T47D (cell line): ENCODE measurements around the gene SBNO1.
"Not testable (repeated sequence)": the region's sequence is repeated elsewhere in the genome, so short reads cannot be mapped to it uniquely, and the experiment has no call there.

ENCODE experiments used
- DNase-seq, 2 experiments: peaks; one replicate each; pipeline versions ENCODE4 v3.0.0 to v3.0.0-alpha.2; 2011 to 2012; ENCODE audit warnings: low read depth in 1 of 2, low spot score in 1 of 2
- JUND ChIP-seq: IDR thresholded peaks from 2 replicates; pipeline ENCODE4 v1.6.1; 2012; ENCODE audit warnings: low read depth
- in situ Hi-C: cut with HindIII; loops from 2 replicates; pipeline ENCODE4 v1.10.0; 2016; ENCODE audit warnings: low sequenced_read_pairs, low pct_unique_long_range_greater_than_20kb

SBNO1 gene

DNA sequence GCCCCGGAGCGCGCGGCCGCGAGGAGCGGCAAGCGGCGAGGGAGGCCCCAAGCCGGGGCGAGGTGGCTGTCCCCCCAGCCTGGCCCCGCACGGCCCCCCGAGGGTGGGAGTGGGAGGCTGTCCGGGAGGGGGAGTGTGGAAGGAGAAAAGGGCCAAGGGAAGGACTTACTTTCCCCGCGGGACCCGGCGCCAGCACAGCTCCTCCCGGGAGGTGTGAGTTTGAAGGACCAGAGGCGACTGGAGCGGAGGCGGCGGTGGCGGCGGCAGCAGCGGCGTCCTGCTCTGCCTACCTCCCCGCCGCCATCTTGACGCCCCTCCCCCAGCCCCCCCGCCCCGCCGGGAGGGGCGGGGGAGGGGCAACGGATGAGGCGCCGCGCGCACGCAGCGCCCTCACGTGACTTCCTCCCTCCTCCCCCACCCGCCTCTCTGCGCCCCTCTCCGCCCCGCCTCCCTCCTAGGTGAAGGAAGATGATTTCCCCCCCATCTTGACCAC is at the start of gene SBNO1:
TSS of gene SBNO1 (minus strand) at position 316 of the 493 bp plus-strand sequence. CDS start 14,406 bp downstream, outside the sequence.
- in situ Hi-C loops: no loop called here
- DNase-seq: peak; percentile 78 to 95
- TF ChIP-seq JUND: no peak

DNA sequence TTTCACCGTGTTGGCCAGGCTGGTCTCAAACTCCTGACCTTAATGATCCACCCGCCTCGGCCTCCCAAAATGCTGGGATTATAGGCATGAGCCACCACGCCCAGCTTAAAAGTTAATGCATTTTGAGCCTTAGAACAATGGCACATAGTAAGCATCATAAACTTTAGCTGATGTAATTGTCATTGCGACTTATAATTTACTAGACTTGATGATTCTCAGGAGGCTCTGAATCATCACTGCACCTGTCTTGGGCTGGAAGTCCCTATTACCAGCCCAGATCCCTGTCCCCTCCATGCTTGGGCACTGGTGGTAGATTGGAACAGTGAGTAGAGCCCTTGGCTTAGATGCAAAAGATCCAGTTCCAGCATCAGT is 45.4 kb upstream of the SBNO1 start:
- no peak for DNase-seq
- 0 out of 2 replicates have a peak, but pooled peaks have one; percentile 1 for TF ChIP-seq JUND
- in situ Hi-C loops: no loop called here

DNA sequence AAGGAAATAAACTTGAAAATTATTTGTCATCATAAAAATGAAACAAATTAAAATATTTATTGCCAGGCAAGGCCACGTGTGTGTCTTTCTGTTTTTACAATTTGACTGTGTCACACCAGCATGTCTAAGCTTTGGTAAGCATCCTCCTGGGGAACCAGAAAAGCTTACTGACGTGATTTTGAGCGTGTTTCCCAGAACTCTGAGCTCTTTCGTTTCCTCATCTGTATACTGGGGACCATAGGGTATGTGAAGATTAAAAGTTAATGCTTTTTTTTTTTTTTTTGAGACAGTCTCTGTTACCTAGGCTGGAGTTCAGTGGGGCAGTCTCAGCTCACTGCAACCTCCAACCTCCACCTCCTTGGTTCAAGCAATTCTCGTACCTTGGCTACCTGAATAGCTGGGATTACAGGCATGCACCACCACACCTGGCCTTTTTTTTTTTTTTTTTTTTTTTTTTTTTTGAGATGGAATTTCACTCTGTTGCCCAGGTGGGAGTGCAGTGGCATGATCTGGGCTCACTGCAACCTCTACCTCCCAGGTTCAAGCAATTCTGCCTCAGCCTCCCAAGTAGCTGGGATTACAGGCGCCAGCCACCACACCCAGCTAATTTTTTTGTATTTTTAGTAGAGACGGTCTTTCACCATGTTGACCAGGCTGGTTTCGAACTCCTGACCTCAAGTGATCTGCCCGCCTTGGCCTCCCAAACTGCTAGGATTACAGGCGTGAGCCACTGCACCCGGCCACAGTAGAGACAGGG is 44.8 kb upstream of the SBNO1 start:
- in situ Hi-C loops, DNase-seq: not testable (repeated sequence)

DNA sequence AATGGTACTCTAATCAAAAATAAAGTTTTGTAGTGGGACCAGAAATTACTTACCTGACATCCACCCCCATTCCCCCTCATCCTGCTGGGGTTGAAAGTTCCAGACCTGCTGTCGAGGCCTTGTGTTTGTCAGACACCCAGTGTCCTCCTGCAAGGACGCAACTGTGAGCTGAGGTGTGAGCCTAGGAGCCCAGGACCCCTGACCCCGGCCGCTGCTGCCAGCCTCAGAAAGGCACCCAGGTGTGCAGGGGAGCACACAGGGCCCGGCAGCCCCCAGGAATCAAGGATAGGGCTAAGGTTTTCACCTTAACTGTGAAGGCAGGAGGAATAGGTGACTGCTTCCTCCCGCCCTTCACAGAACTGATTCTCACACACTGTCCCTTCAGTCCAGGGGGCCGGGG is 44.0 kb upstream of the SBNO1 start:
- in situ Hi-C loops, DNase-seq: not testable (repeated sequence)

DNA sequence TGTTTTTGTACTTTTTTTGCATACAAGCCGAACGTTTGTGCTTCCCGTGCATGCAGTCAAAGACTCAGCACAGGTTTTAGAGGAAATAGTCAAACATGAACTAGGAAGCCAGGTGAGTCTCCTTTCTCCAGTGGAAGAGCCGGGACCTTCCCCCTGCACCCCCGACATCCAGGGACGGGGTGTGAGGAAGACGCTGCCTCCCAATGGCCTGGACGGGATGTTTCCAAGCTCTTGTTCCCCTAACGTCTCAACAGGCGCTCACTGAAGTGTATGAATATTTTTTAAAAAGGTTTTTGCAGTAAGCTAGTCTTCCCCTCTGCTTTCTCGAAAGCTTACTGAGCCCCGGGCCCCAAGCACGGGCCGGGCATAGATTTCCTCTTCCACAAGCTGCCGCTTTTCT is 43.3 kb upstream of the SBNO1 start:
- in situ Hi-C loops, DNase-seq: not testable (repeated sequence)

DNA sequence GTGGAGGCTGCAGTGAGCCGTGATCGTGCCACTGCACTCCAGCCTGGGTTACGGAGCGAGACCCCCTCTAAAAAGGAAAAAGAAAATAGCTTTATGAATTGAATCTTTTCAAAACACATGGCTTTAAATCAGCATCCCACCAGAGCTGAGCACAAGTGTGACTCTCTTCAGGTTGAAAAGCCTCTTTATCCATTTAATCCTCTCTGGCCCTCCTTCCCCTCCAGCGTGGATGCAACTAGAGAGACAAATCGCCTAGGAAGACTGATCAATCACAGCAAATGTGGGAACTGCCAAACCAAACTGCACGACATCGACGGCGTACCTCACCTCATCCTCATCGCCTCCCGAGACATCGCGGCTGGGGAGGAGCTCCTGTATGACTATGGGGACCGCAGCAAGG is 42.6 kb upstream of the SBNO1 start:
- DNase-seq, in situ Hi-C loops: not testable (repeated sequence)

DNA sequence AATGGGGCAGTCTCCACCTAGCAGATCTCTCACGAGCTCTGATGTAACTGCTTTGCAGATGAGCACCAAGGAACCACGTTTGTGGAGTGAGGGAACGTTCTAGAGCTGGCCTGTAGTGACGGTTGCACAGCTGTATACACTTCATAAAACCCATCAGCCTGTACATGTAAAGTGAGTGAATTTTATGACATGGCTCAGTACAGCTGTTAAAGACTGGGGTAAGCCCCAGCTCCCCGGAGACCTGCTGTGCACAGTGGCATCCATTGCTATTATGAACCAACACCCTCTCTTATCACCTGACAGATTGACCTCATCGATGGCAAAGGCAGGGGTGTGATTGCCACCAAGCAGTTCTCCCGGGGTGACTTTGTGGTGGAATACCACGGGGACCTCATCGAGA is 39.9 kb upstream of the SBNO1 start:
- DNase-seq: no peak

DNA sequence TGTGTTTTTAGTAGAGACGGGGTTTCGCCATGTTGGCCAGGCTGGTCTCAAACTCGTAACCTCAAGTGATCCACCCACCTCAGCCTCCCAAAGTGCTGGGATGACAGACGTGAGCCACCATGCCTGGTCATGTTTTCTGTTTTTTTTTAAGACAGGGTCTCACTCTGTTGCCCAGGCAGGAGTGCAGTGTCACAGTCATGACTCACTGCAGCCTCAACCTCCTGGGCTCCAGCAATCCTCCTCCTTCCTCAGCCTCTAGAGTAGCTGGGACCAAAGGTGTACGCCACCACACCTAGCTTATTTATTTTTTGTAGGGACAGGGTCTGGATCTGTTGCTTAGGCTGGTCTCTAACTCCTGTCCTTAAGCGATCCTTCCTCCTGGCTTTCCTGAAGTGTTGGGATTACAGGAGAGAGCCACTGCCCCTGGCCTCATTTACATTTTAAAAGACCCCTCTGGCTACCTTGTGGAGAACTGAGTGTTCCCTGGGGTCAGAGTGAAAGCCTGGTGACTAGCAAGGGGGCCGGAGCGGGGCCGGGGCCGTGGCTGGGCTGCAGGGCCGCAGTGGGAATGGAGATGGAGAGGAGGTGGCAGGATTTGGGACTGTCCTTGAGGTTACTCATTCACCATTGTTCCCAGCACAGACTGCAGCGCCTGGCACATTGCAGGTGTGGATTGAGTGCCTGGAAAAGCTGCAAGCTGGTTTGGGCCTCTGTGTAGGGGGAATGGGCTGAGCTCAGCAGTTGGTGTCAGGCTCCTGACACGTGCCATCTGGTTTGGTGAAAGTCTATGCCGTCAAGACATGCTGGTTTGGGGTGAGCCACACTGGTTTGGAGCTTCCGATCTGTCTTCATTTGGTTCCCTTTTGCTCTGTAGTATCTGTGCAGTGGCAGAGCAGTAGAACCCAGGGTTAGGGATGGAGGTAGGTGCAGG is 37.4 kb upstream of the SBNO1 start:
- in situ Hi-C loops: no loop called here
- TF ChIP-seq JUND: no peak
- no peak for DNase-seq

More for the DNA sequence above, 39.9 kb upstream of the SBNO1 start:
- in situ Hi-C loops: no loop called here
- no peak for TF ChIP-seq JUND

DNA sequence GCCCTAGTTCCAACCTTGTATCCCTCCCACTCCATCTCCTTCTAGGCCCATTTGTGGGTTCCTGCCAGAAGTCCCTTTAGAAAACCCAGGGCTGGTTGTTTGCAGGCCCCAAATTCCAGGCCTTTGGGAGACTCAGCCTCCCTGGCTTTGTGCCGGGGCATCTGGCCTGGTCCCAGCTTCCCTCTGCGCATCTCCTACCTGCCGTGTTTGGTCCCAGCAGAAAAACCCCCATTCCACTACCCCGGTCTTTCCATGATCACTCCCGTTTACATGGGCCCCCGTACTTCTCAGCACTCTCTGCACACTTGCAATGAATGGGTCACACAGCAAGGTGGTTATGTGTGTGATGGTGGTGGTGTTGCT is 34.6 kb upstream of the SBNO1 start:
- in situ Hi-C loops: no loop called here
- DNase-seq: no peak
- TF ChIP-seq JUND: no peak

DNA sequence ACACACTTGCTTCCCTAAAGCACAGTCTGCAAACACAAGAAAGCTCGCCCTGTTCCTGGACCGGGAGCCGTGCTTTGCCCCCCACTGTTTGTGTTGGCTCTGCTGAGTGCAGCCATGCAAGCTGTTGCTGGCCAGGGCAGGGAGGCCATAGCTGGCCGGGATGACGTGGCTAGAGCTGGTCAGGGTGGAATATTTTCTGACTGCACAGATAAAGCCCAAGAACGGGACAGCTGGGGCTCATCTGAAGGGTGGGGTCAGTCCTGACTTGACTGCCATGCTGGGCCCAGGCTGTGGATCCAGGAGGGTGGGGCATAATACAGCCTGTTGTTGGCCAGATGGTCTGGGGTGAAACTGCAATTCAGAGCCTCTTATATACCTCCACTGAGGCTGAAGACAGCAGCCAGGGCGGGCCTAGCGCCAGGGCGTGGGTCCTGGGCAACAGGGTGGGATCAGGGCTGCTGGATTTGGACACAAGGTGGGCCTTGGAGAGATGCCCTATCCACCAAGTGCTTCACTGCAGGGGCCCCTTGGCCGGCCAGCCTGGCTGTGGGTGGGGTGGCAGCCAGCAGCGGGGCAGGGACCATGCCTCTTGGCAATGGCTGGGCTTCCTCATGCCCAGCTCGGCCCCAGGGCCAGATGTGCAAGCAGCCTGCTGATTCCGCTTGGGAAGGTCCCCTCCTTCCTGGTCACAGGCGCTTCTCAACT is 34.1 kb upstream of the SBNO1 start:
- no peak for DNase-seq
- in situ Hi-C loops: no loop called here
- no peak for TF ChIP-seq JUND

DNA sequence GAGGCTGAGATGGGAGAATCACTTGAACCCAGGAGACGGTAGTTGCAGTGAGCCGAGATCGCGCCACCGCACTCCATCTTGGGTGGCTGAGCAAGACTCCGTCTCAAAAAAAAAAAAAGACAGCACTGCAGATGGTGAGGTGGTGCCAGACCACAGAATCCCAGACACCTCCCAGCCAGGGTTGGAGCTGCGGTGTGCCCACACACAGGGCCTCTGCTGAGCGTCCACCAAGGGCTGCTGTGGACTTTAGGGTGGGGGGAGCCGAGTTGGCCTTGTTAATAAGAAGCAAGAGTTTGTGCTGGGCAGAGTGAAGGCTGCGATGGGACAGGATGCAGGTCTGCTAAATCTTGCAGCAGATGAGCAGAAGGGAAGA is 33.5 kb upstream of the SBNO1 start:
- no peak for DNase-seq
- TF ChIP-seq JUND: no peak
- in situ Hi-C loops: no loop called here

DNA sequence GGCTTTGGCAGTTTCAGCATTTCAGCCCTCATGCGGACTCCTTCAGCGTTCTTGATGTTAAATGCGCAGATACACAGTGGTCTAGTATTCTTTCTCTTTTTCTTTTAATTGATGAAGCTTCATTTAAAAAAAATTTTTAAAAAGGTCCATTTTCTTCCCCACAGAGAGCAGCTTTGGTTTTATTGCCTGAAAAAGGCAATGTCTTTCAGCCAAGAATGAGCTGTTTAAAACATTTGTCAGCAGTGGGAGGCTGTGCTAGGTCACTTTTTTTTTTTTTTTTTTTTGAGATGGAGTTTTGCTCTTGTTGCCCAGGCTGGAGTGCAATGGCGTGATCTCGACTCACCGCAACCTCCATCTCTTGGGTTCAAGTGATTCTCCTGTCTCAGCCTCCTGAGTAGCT is 32.8 kb upstream of the SBNO1 start:
- TF ChIP-seq JUND: no peak
- in situ Hi-C loops: no loop called here
- no peak for DNase-seq

DNA sequence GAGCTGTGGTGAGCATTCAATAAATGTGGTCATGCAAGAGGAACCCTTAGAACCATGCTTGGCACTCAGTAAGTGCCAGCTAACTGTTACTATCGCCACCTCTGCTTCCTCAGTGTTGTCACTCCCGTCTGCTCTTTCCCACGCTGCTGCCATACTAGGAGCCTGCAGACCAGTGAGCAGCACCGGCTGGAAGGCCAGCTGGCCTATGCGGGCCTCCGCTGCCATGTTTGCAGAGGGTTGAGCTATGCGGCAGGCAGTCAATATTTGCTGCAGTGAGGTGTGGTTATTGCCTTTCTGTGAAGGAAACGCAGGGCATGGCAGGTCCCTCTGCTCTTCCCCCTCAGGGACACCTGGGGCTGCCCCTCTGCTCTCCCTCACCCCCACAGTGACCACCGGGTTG is 32.3 kb upstream of the SBNO1 start:
- in situ Hi-C loops: no loop called here
- TF ChIP-seq JUND: no peak
- DNase-seq: no peak
